ENCODE measurements around the gene KIF6. TPM values are rescaled to one million over a fixed set of nuclear protein-coding genes. Genes with fewer than 3 reads are reported as not detected.

KIF6 gene
- total RNA-seq, 2 experiments from 2014 or later = not detected

GRCh38 chr6:39421383-39422225 is 303.6 kb downstream of the KIF6 start:
- Mint-ChIP-seq H3K9me3 (ENCODE audit: insufficient read depth) (no peaks in the 10 kb centered on the region), H3K36me3 (ENCODE audit: low read depth) (no peaks in the 10 kb centered on the region), H3K27ac (no peak overlapping the region), H3K4me1 (ENCODE audit: low read depth) (no peaks in the 10 kb centered on the region), H3K27me3 (ENCODE audit: low read depth) (no peaks in the 10 kb centered on the region), H3K4me3 (no peak overlapping the region)
- no peak for ATAC-seq
- DNase-seq = no peak
- POLR2A ChIA-PET = no interaction called here
- CTCF ChIA-PET = no interaction called here

- POLR2A ChIA-PET = interaction anchor here (1.2 kb wide), 1 partner anchor 50 kb away, joined by 4 read pairs; no protein-coding TSS in a partner anchor
- ATAC-seq (no peak), DNase-seq (no peak)
- Mint-ChIP-seq H3K4me3 (no peak overlapping the region), H3K36me3 (ENCODE audit: low read depth) (no peaks in the 10 kb centered on the region), H3K9me3 (ENCODE audit: insufficient read depth) (no peaks in the 10 kb centered on the region), H3K27ac (no peak overlapping the region), H3K4me1 (ENCODE audit: low read depth) (no peaks in the 10 kb centered on the region), H3K27me3 (ENCODE audit: low read depth) (peaks cover 6% of the 10 kb centered on the region)
- CTCF ChIA-PET = no interaction called here
These were observed 304.6 kb downstream of the KIF6 start for GRCh38 chr6:39420300-39421265.

- Mint-ChIP-seq H3K4me1 (ENCODE audit: low read depth) (no peaks in the 10 kb centered on the region), H3K9me3 (ENCODE audit: insufficient read depth) (no peaks in the 10 kb centered on the region), H3K27me3 (ENCODE audit: low read depth) (peaks cover 6% of the 10 kb centered on the region), H3K4me3 (no peak overlapping the region), H3K36me3 (ENCODE audit: low read depth) (no peaks in the 10 kb centered on the region), H3K27ac (no peak overlapping the region)
- ATAC-seq (no peak), DNase-seq (no peak)
- ChIA-PET CTCF (no interaction called here), POLR2A (interaction anchor here (1.2 kb wide), 1 partner anchor 49 kb away, joined by 4 read pairs; no protein-coding TSS in a partner anchor)
These were observed 305.6 kb downstream of the KIF6 start for GRCh38 chr6:39419607-39420006.

- peaks cover 6% of the 10 kb centered on the region for H3K27me3 Mint-ChIP-seq (ENCODE audit: low read depth)
- DNase-seq = no peak
- H3K27ac Mint-ChIP-seq = no peak overlapping the region
- H3K4me3 Mint-ChIP-seq = no peak overlapping the region
- no peak for ATAC-seq
- CTCF ChIA-PET = no interaction called here
- H3K4me1 Mint-ChIP-seq (ENCODE audit: low read depth) = no peaks in the 10 kb centered on the region
- H3K9me3 Mint-ChIP-seq (ENCODE audit: insufficient read depth) = no peaks in the 10 kb centered on the region
- POLR2A ChIA-PET = no interaction called here
- H3K36me3 Mint-ChIP-seq (ENCODE audit: low read depth) = no peaks in the 10 kb centered on the region
These were observed 307.8 kb downstream of the KIF6 start for GRCh38 chr6:39417440-39417839.

- DNase-seq (no peak), ATAC-seq (no peak)
- no peak overlapping the region for H3K4me3 Mint-ChIP-seq
- ChIA-PET POLR2A (no interaction called here), CTCF (no interaction called here)
- peaks cover 6% of the 10 kb centered on the region for H3K27me3 Mint-ChIP-seq (ENCODE audit: low read depth)
- H3K27ac Mint-ChIP-seq = no peak overlapping the region
- H3K36me3 Mint-ChIP-seq (ENCODE audit: low read depth) = no peaks in the 10 kb centered on the region
- no peaks in the 10 kb centered on the region for H3K4me1 Mint-ChIP-seq (ENCODE audit: low read depth)
- no peaks in the 10 kb centered on the region for H3K9me3 Mint-ChIP-seq (ENCODE audit: insufficient read depth)
These were observed 308.5 kb downstream of the KIF6 start for GRCh38 chr6:39416728-39417127.

- Mint-ChIP-seq H3K27me3 (ENCODE audit: low read depth) (peaks cover 6% of the 10 kb centered on the region), H3K9me3 (ENCODE audit: insufficient read depth) (no peaks in the 10 kb centered on the region), H3K36me3 (ENCODE audit: low read depth) (no peaks in the 10 kb centered on the region), H3K27ac (no peak overlapping the region), H3K4me3 (no peak overlapping the region), H3K4me1 (ENCODE audit: low read depth) (no peaks in the 10 kb centered on the region)
- CTCF ChIA-PET = interaction anchor here (0.6 kb wide), 1 partner anchor 1414 kb away, joined by 3 read pairs; no protein-coding TSS in a partner anchor
- POLR2A ChIA-PET = no interaction called here
- ATAC-seq (no peak), DNase-seq (no peak)
These were observed 309.2 kb downstream of the KIF6 start for GRCh38 chr6:39416026-39416425.

GRCh38 chr6:39415482-39415881 is 309.7 kb downstream of the KIF6 start:
- Mint-ChIP-seq H3K27me3 (ENCODE audit: low read depth) (peaks cover 6% of the 10 kb centered on the region), H3K4me1 (ENCODE audit: low read depth) (no peaks in the 10 kb centered on the region), H3K27ac (no peak overlapping the region), H3K9me3 (ENCODE audit: insufficient read depth) (no peaks in the 10 kb centered on the region), H3K36me3 (ENCODE audit: low read depth) (no peaks in the 10 kb centered on the region), H3K4me3 (no peak overlapping the region)
- no peak for DNase-seq
- ChIA-PET POLR2A (no interaction called here), CTCF (no interaction called here)
- ATAC-seq = no peak

GRCh38 chr6:39411465-39411864 is 313.7 kb downstream of the KIF6 start:
- no peak for ATAC-seq
- ChIA-PET POLR2A (no interaction called here), CTCF (no interaction called here)
- Mint-ChIP-seq H3K27ac (no peak overlapping the region), H3K4me3 (no peak overlapping the region), H3K9me3 (ENCODE audit: insufficient read depth) (no peaks in the 10 kb centered on the region), H3K27me3 (ENCODE audit: low read depth) (peaks cover 10% of the 10 kb centered on the region), H3K4me1 (ENCODE audit: low read depth) (peaks cover under 1% of the 10 kb centered on the region), H3K36me3 (ENCODE audit: low read depth) (no peaks in the 10 kb centered on the region)
- DNase-seq = no peak

- Mint-ChIP-seq H3K36me3 (ENCODE audit: low read depth) (no peaks in the 10 kb centered on the region), H3K27me3 (ENCODE audit: low read depth) (peaks cover 8% of the 10 kb centered on the region), H3K9me3 (ENCODE audit: insufficient read depth) (no peaks in the 10 kb centered on the region), H3K27ac (no peak overlapping the region), H3K4me1 (ENCODE audit: low read depth) (peaks cover 5% of the 10 kb centered on the region), H3K4me3 (no peak overlapping the region)
- POLR2A ChIA-PET = no interaction called here
- ATAC-seq (no peak), DNase-seq (no peak)
- CTCF ChIA-PET = no interaction called here
These were observed 314.2 kb downstream of the KIF6 start for GRCh38 chr6:39411001-39411400.

GRCh38 chr6:39409889-39410288 is 315.3 kb downstream of the KIF6 start:
- Mint-ChIP-seq H3K36me3 (ENCODE audit: low read depth) (no peaks in the 10 kb centered on the region), H3K4me1 (ENCODE audit: low read depth) (peaks cover 5% of the 10 kb centered on the region), H3K27me3 (ENCODE audit: low read depth) (peaks cover 6% of the 10 kb centered on the region), H3K4me3 (no peak overlapping the region), H3K9me3 (ENCODE audit: insufficient read depth) (no peaks in the 10 kb centered on the region), H3K27ac (no peak overlapping the region)
- ChIA-PET CTCF (no interaction called here), POLR2A (no interaction called here)
- DNase-seq (no peak), ATAC-seq (no peak)

- H3K36me3 Mint-ChIP-seq (ENCODE audit: low read depth) = no peaks in the 10 kb centered on the region
- ATAC-seq = no peak
- POLR2A ChIA-PET = no interaction called here
- H3K4me3 Mint-ChIP-seq = no peak overlapping the region
- peaks cover 5% of the 10 kb centered on the region for H3K4me1 Mint-ChIP-seq (ENCODE audit: low read depth)
- H3K27ac Mint-ChIP-seq = no peak overlapping the region
- H3K27me3 Mint-ChIP-seq (ENCODE audit: low read depth) = peaks cover 6% of the 10 kb centered on the region
- no peaks in the 10 kb centered on the region for H3K9me3 Mint-ChIP-seq (ENCODE audit: insufficient read depth)
- CTCF ChIA-PET = no interaction called here
- no peak for DNase-seq
These were observed 317.7 kb downstream of the KIF6 start for GRCh38 chr6:39407446-39407993.

- peaks cover 6% of the 10 kb centered on the region for H3K27me3 Mint-ChIP-seq (ENCODE audit: low read depth)
- DNase-seq (no peak), ATAC-seq (no peak)
- H3K27ac Mint-ChIP-seq = no peak overlapping the region
- no peak overlapping the region for H3K4me3 Mint-ChIP-seq
- H3K4me1 Mint-ChIP-seq (ENCODE audit: low read depth) = peaks cover 5% of the 10 kb centered on the region
- ChIA-PET POLR2A (no interaction called here), CTCF (no interaction called here)
- no peaks in the 10 kb centered on the region for H3K9me3 Mint-ChIP-seq (ENCODE audit: insufficient read depth)
- no peaks in the 10 kb centered on the region for H3K36me3 Mint-ChIP-seq (ENCODE audit: low read depth)
These were observed 320.9 kb downstream of the KIF6 start for GRCh38 chr6:39404312-39404711.

Data from activated CD8-positive, alpha-beta T cell treated with anti-CD3 and anti-CD28 coated beads, Interleukin-2, amount 10 ng/mL, durations not matched to agents 7 days and 5 days (primary cell).